Measurements from ENCODE around the gene MAN2A2.

MAN2A2 gene

GRCh38 chr15:90967206-90967605, 64.1 kb downstream of the MAN2A2 start:
- DNase-seq (ENCODE audit: low read depth), result no peak

- DNase-seq (ENCODE audit: low read depth), result no peak
Measured at GRCh38 chr15:90968434-90968833, 65.3 kb downstream of the MAN2A2 start.

GRCh38 chr15:90970274-90970673, 67.2 kb downstream of the MAN2A2 start:
- peak; percentile 56 for DNase-seq (ENCODE audit: low read depth)

- no peak for DNase-seq (ENCODE audit: low read depth)
Measured at GRCh38 chr15:90972133-90972532, 69.0 kb downstream of the MAN2A2 start.
